ENCODE results near the gene HDAC11.

- TF ChIP-seq, protein P1, sequence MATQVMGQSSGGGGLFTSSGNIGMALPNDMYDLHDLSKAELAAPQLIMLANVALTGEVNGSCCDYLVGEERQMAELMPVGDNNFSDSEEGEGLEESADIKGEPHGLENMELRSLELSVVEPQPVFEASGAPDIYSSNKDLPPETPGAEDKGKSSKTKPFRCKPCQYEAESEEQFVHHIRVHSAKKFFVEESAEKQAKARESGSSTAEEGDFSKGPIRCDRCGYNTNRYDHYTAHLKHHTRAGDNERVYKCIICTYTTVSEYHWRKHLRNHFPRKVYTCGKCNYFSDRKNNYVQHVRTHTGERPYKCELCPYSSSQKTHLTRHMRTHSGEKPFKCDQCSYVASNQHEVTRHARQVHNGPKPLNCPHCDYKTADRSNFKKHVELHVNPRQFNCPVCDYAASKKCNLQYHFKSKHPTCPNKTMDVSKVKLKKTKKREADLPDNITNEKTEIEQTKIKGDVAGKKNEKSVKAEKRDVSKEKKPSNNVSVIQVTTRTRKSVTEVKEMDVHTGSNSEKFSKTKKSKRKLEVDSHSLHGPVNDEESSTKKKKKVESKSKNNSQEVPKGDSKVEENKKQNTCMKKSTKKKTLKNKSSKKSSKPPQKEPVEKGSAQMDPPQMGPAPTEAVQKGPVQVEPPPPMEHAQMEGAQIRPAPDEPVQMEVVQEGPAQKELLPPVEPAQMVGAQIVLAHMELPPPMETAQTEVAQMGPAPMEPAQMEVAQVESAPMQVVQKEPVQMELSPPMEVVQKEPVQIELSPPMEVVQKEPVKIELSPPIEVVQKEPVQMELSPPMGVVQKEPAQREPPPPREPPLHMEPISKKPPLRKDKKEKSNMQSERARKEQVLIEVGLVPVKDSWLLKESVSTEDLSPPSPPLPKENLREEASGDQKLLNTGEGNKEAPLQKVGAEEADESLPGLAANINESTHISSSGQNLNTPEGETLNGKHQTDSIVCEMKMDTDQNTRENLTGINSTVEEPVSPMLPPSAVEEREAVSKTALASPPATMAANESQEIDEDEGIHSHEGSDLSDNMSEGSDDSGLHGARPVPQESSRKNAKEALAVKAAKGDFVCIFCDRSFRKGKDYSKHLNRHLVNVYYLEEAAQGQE (IDR thresholded peaks at IDR 0.05), result no peak
- no peak for TF ChIP-seq POLR2A (IDR thresholded peaks at IDR 0.05; ENCODE audit: low read length)
- TF ChIP-seq MAZ (IDR thresholded peaks at IDR 0.05; ENCODE audit: borderline replicate concordance, low read depth, low read length), result no peak
- no peak for TF ChIP-seq CBX2 (IDR thresholded peaks at IDR 0.05; ENCODE audit: borderline replicate concordance, low read depth)
- no peak for TF ChIP-seq KDM1A (IDR thresholded peaks at IDR 0.05; ENCODE audit: low read depth)
- TF ChIP-seq SMC3 (IDR thresholded peaks at IDR 0.05), result no peak
- TF ChIP-seq ZSCAN20 (CRISPR knock-in tag; IDR thresholded peaks at IDR 0.05), result no peak
- no peak for TF ChIP-seq CTCF (IDR thresholded peaks at IDR 0.05)
- TF ChIP-seq RCOR1 (IDR thresholded peaks at IDR 0.05; ENCODE audit: low read depth, low read length), result no peak
Measured at GRCh38 chr3:13516760-13517135, 36.6 kb downstream of the HDAC11 start.

Measured in A549 (cell line).